Neural cell (in vitro differentiated cells): ENCODE measurements around the gene BLM.

ENCODE experiments used
- EP300 ChIP-seq: fragments of 450-650 bp; conservative IDR thresholded peaks from 2 replicates; pipeline ENCODE4 v1.6.1; 2014; ENCODE audit warnings: antibody characterized with exemption, mild to moderate bottlenecking, moderate library complexity; ENCODE audit not compliant: poor library complexity, severe bottlenecking
- EZH2 ChIP-seq: fragments of 200-600, 300-800 bp; shearing (Covaris generic), sonication (generic); IDR thresholded peaks from 2 replicates; pipeline ENCODE4 v1.6.1; 2014; ENCODE audit warnings: antibody characterized with exemption, low read length, borderline replicate concordance, mild to moderate bottlenecking; ENCODE audit not compliant: insufficient read depth, poor library complexity, severe bottlenecking
- MXI1 ChIP-seq: fragments of 450-650 bp; conservative IDR thresholded peaks from 2 replicates; pipeline ENCODE4 v1.6.1; 2014; ENCODE audit warnings: antibody characterized with exemption, mild to moderate bottlenecking; ENCODE audit not compliant: poor library complexity, severe bottlenecking
- POLR2AphosphoS5 ChIP-seq: IDR thresholded peaks from 2 replicates; pipeline ENCODE4 v1.6.1; 2012
- RAD21 ChIP-seq: fragments of 450-650 bp; conservative IDR thresholded peaks from 2 replicates; pipeline ENCODE4 v1.6.1; 2014; ENCODE audit warnings: antibody characterized with exemption, mild to moderate bottlenecking, moderate library complexity
- SMC3 ChIP-seq: fragments of 450-650 bp; conservative IDR thresholded peaks from 2 replicates; pipeline ENCODE4 v1.6.1; 2014; ENCODE audit warnings: antibody characterized with exemption, mild to moderate bottlenecking, moderate library complexity; ENCODE audit not compliant: poor library complexity
- TF ChIP-seq, protein P1 (sequence below): fragments of 450-650 bp; IDR thresholded peaks from 2 replicates; pipeline ENCODE4 v1.5.1; 2014; ENCODE audit warnings: antibody characterized with exemption, mild to moderate bottlenecking, moderate library complexity; ENCODE audit not compliant: poor library complexity, severe bottlenecking
- TF ChIP-seq, protein P2 (sequence below): IDR thresholded peaks from 2 replicates; pipeline ENCODE4 v1.6.1; 2012; ENCODE audit warnings: borderline replicate concordance

DNA sequence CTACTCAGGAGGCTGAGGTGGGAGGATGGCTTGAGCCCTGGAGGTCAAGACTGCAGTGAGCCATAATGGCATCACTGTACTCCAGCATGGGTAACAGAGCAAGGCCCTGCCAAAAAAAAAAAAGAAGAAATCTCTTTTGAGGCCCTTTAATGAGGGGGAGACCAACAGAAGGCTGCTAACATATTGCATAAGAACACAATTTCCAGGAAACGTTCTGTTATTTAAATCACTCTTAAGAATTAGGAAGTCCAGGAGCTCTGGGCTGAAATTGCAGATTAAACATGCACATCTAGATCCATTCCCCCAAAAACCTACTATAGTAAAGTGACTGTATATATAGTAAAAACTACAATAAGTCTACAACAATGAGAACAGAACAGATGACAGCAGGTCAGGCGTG, 16.1 kb upstream of the BLM start:
- TF ChIP-seq, protein P1, sequence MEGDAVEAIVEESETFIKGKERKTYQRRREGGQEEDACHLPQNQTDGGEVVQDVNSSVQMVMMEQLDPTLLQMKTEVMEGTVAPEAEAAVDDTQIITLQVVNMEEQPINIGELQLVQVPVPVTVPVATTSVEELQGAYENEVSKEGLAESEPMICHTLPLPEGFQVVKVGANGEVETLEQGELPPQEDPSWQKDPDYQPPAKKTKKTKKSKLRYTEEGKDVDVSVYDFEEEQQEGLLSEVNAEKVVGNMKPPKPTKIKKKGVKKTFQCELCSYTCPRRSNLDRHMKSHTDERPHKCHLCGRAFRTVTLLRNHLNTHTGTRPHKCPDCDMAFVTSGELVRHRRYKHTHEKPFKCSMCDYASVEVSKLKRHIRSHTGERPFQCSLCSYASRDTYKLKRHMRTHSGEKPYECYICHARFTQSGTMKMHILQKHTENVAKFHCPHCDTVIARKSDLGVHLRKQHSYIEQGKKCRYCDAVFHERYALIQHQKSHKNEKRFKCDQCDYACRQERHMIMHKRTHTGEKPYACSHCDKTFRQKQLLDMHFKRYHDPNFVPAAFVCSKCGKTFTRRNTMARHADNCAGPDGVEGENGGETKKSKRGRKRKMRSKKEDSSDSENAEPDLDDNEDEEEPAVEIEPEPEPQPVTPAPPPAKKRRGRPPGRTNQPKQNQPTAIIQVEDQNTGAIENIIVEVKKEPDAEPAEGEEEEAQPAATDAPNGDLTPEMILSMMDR, result no peak
- TF ChIP-seq RAD21 (no peak), SMC3 (no peak), EZH2 (no peak), POLR2AphosphoS5 (no peak), MXI1 (no peak), EP300 (no peak)
- TF ChIP-seq, protein P2, sequence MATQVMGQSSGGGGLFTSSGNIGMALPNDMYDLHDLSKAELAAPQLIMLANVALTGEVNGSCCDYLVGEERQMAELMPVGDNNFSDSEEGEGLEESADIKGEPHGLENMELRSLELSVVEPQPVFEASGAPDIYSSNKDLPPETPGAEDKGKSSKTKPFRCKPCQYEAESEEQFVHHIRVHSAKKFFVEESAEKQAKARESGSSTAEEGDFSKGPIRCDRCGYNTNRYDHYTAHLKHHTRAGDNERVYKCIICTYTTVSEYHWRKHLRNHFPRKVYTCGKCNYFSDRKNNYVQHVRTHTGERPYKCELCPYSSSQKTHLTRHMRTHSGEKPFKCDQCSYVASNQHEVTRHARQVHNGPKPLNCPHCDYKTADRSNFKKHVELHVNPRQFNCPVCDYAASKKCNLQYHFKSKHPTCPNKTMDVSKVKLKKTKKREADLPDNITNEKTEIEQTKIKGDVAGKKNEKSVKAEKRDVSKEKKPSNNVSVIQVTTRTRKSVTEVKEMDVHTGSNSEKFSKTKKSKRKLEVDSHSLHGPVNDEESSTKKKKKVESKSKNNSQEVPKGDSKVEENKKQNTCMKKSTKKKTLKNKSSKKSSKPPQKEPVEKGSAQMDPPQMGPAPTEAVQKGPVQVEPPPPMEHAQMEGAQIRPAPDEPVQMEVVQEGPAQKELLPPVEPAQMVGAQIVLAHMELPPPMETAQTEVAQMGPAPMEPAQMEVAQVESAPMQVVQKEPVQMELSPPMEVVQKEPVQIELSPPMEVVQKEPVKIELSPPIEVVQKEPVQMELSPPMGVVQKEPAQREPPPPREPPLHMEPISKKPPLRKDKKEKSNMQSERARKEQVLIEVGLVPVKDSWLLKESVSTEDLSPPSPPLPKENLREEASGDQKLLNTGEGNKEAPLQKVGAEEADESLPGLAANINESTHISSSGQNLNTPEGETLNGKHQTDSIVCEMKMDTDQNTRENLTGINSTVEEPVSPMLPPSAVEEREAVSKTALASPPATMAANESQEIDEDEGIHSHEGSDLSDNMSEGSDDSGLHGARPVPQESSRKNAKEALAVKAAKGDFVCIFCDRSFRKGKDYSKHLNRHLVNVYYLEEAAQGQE, result no peak
